GM03348 (cell line): ENCODE results near the gene NF1.
"Not testable (repeated sequence)": the region's sequence is repeated elsewhere in the genome, so short reads cannot be mapped to it uniquely, and the experiment has no call there.

Experiments
- DNase-seq: peaks from one replicate; pipeline ENCODE4 v3.0.0; 2012; ENCODE audit warnings: low spot score

Gene NF1

GRCh38 chr17:31329221-31329620 is 234.4 kb downstream of the NF1 start:
- no peak for DNase-seq

GRCh38 chr17:31339906-31340661 is 245.3 kb downstream of the NF1 start:
- peak; percentile 73 for DNase-seq

- not testable (repeated sequence) for DNase-seq
These were observed 250.5 kb downstream of the NF1 start for GRCh38 chr17:31345191-31345747.

- DNase-seq, result no peak
These were observed 254.7 kb downstream of the NF1 start for GRCh38 chr17:31349454-31349853.

- no peak for DNase-seq
These were observed 261.2 kb downstream of the NF1 start for GRCh38 chr17:31355935-31356334.

GRCh38 chr17:31357091-31357490 is 262.3 kb downstream of the NF1 start:
- no peak for DNase-seq

GRCh38 chr17:31357839-31358394 is 263.1 kb downstream of the NF1 start:
- DNase-seq, result no peak

- DNase-seq, result no peak
These were observed 269.2 kb downstream of the NF1 start for GRCh38 chr17:31364012-31364411.

GRCh38 chr17:31366088-31366487 is 271.3 kb downstream of the NF1 start:
- DNase-seq, result no peak

GRCh38 chr17:31369266-31369665 is 274.5 kb downstream of the NF1 start:
- peak; percentile 16 for DNase-seq

- peak; percentile 31 for DNase-seq
These were observed 276.8 kb downstream of the NF1 start for GRCh38 chr17:31371511-31372097.

GRCh38 chr17:31373150-31374093 is 278.6 kb downstream of the NF1 start:
- DNase-seq, result peak; percentile 69

- DNase-seq, result no peak
These were observed 279.3 kb downstream of the NF1 start for GRCh38 chr17:31374094-31374447.

- no peak for DNase-seq
These were observed 279.7 kb downstream of the NF1 start for GRCh38 chr17:31374503-31374902.

GRCh38 chr17:31378638-31379037 is 283.9 kb downstream of the NF1 start:
- no peak for DNase-seq

- DNase-seq, result no peak
These were observed 284.9 kb downstream of the NF1 start for GRCh38 chr17:31379597-31380205.

GRCh38 chr17:31381165-31381668 is 286.4 kb downstream of the NF1 start:
- DNase-seq, result no peak

GRCh38 chr17:31382668-31383275 is 288.0 kb downstream of the NF1 start:
- DNase-seq, result not testable (repeated sequence)

GRCh38 chr17:31383488-31383887 is 288.7 kb downstream of the NF1 start:
- not testable (repeated sequence) for DNase-seq

- no peak for DNase-seq
These were observed 290.9 kb downstream of the NF1 start for GRCh38 chr17:31385428-31386285.
